Tibial nerve (tissue), 4 donors: ENCODE measurements around the gene RTN3. TPM values are rescaled to one million over a fixed set of nuclear protein-coding genes. Genes with fewer than 3 reads are reported as not detected.

ENCODE experiments used
- DNase-seq, 2 donors: peaks; one replicate each; pipeline ENCODE4 v3.0.0-alpha.2; 2019; ENCODE audit warnings: low spot score in 2 of 2
- H3K27ac ChIP-seq, 4 donors: fragments of 200-600 bp; sonication (generic) in 3 of 4; one replicate each; pipeline ENCODE4 v1.5.1; 2017 to 2019; ENCODE audit warnings: mild to moderate bottlenecking in 1 of 4
- H3K27me3 ChIP-seq, 2 donors: fragments of 200-600 bp; sonication (generic) in 1 of 2; one replicate each; pipeline versions ENCODE4 v1.5.1 to v1.6.0; 2017 to 2019
- H3K36me3 ChIP-seq, 3 donors: fragments of 200-600 bp; sonication (generic); one replicate each; pipeline ENCODE4 v1.5.1; 2018 to 2019
- H3K4me1 ChIP-seq, 4 donors: fragments of 200-600 bp; sonication (generic) in 3 of 4; one replicate each; pipeline ENCODE4 v1.5.1; 2017 to 2019
- H3K4me3 ChIP-seq, 4 donors: fragments of 200-600 bp; sonication (generic) in 3 of 4; one replicate each; pipeline ENCODE4 v1.5.1; 2017 to 2019; ENCODE audit warnings: mild to moderate bottlenecking in 1 of 4, moderate library complexity in 1 of 4
- H3K9me3 ChIP-seq, 4 donors: fragments of 200-600 bp; sonication (generic) in 3 of 4; one replicate each; pipeline ENCODE4 v1.5.1; 2017 to 2019
- EP300 ChIP-seq, 2 donors: sonication (generic); formaldehyde crosslinking; IDR thresholded peaks; one replicate each; pipeline ENCODE4 v1.6.1; 2017; ENCODE audit warnings: antibody characterized with exemption in 2 of 2, mild to moderate bottlenecking in 1 of 2
- POLR2A ChIP-seq, 2 donors: fragments of 450-650 bp; IDR thresholded peaks; one replicate each; pipeline ENCODE4 v1.6.1; 2017; ENCODE audit warnings: antibody characterized with exemption in 2 of 2, mild to moderate bottlenecking in 2 of 2, moderate library complexity in 2 of 2
- WGBS, 2 donors: methylation state at CpG; one replicate each; pipeline ENCODE4 v1.1.5; 2018; 5-methylcytosine and 5-hydroxymethylcytosine counted together
- total RNA-seq, 4 donors: library from RNA; depleted of rRNA; stranded (reverse); fragments of >200 nt; gene quantifications; one replicate each; pipeline ENCODE4 v1.1.0, GENCODE V29; 2016
- TF ChIP-seq, protein P1 (sequence below), 5 experiments: fragments of 200-600 bp in 3 of 5; fragments of 450-650 bp in 2 of 5; sonication (generic) in 3 of 5; IDR thresholded peaks; one replicate each; pipeline ENCODE4 v1.5.1; 2016 to 2019; ENCODE audit warnings: antibody characterized with exemption in 5 of 5, mild to moderate bottlenecking in 3 of 5, moderate library complexity in 2 of 5

The RTN3 gene
- total RNA-seq, 4 donors from 2014 or later = 88.8 to 148 (median 116) TPM

DNA sequence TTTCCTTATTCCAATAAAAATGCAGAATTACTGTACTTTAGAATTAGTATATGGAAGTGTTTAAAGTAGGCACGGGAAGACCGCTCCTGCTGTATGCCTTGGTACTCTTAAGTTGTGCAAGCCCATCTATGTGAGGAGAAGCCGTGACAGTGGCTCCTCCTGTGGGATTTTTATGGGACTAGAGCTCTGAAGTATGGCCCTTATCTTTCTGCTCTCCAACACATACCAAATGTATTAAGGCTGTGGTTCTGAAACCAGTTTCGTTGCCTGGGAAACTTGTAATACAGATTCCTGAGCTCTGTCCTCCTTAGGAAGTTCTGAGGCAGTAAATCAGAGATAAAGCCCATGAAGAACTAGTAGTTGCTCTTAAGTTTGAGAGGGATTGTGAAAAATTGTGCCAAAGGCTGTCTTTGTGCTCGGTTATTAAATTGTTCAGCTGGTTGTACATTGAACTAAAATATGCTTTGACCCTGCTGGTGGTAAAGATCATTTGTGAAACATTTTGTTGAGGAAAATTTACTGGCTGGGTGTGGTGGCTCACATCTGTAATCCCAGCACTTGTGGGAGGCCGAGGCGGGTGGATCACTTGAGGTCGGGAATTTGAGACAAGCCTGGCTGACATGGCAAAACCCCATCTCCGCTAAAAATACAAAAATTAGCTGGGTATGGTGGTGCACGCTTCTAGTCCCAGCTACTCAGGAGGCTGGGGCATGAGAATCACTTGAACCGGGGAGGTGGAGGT lies 29.3 kb downstream of the RTN3 start:
- Histone ChIP-seq H3K27me3 (no peaks in the 10 kb centered on the region), H3K4me1 (peaks cover 0 to 12% (median 3%) of the 10 kb centered on the region in 4 donors), H3K4me3 (no peak overlapping the region), H3K9me3 (no peaks in the 10 kb centered on the region), H3K36me3 (no peaks in the 10 kb centered on the region), H3K27ac (no peak overlapping the region)
- 80 to 90% methylated on average over 11 of the region's 11 CpGs for WGBS, 2 donors
- TF ChIP-seq POLR2A (IDR thresholded peaks at IDR 0.05) = no peak
- no peak for TF ChIP-seq EP300 (IDR thresholded peaks at IDR 0.05)
- TF ChIP-seq, protein P1, sequence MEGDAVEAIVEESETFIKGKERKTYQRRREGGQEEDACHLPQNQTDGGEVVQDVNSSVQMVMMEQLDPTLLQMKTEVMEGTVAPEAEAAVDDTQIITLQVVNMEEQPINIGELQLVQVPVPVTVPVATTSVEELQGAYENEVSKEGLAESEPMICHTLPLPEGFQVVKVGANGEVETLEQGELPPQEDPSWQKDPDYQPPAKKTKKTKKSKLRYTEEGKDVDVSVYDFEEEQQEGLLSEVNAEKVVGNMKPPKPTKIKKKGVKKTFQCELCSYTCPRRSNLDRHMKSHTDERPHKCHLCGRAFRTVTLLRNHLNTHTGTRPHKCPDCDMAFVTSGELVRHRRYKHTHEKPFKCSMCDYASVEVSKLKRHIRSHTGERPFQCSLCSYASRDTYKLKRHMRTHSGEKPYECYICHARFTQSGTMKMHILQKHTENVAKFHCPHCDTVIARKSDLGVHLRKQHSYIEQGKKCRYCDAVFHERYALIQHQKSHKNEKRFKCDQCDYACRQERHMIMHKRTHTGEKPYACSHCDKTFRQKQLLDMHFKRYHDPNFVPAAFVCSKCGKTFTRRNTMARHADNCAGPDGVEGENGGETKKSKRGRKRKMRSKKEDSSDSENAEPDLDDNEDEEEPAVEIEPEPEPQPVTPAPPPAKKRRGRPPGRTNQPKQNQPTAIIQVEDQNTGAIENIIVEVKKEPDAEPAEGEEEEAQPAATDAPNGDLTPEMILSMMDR (IDR thresholded peaks at IDR 0.05) = no peak
- no peak for DNase-seq

DNA sequence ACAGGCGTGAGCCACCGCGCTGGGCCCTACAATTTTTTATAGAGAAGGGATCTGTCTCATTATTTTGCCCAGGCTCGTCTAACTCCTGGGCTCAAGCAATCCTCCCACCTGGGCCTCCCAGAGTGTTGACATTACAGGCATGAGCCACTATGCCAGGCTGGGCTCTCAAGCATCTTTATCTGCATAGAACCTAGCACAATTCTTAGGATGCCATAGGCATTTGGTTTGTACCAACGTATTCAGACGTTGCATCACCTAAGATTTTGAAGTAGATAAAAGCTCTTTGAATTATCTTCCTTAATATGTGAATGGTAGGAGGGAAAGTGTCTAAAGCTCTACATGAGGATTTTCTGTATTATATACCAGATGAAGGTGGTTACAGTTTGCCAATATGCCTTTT lies 30.5 kb downstream of the RTN3 start:
- Histone ChIP-seq H3K27me3 (no peaks in the 10 kb centered on the region), H3K27ac (no peak overlapping the region), H3K4me3 (no peak overlapping the region), H3K9me3 (no peaks in the 10 kb centered on the region), H3K4me1 (peaks cover 0 to 7% (median 3%) of the 10 kb centered on the region in 4 donors), H3K36me3 (no peaks in the 10 kb centered on the region)
- TF ChIP-seq POLR2A (IDR thresholded peaks at IDR 0.05) = no peak
- 94 to 97% methylated on average over 6 of the region's 6 CpGs for WGBS, 2 donors
- DNase-seq = no peak

DNA sequence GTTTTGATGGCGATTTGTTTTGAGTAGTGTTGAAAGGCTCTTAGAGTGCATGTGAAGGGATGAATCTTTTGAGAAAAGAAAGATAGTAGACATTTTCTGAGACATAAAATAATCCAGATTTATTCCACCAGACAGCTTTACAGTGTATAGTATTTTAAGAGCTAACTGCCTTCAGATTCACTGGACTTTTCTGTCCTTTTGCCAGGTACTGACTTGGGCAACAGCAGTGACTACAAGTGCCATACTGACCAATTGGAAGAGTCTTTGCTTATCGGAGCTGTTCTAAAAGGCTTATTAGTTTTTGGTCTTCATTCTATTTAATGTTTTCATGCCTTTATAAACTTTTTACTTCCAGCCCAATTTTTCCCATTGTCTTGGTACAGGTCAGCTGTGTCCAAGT lies 32.5 kb downstream of the RTN3 start:
- H3K27ac ChIP-seq = no peak overlapping the region
- H3K4me3 ChIP-seq = no peak overlapping the region
- H3K36me3 ChIP-seq = no peaks in the 10 kb centered on the region
- TF ChIP-seq POLR2A (IDR thresholded peaks at IDR 0.05) (no peak), EP300 (IDR thresholded peaks at IDR 0.05) (no peak)
- TF ChIP-seq, protein P1 (IDR thresholded peaks at IDR 0.05) = no peak
- no peak for DNase-seq
- no peaks in the 10 kb centered on the region for H3K9me3 ChIP-seq
- H3K4me1 ChIP-seq = peaks cover 0 to 7% (median 3%) of the 10 kb centered on the region in 4 donors
- no peaks in the 10 kb centered on the region for H3K27me3 ChIP-seq
- WGBS, 2 donors = 92 to 93% methylated on average over 2 of the region's 2 CpGs

DNA sequence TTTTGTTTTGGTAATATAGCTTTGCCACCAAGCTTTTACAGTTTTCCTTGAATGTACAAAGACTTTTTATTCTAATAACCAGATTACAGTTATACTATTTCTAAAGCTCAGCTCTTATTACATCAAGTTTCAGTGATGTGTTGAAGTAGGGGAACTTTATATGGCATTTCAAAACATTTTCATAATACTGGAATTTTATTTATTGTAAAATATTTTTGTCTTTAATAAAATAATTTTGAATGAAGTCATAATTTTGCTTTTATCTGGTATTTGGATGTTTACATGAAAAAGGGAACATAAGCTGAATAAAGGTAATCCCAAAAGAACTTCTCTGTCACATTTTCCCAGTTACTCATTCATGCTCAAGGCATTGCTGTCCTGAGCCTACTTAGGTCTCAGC lies 34.7 kb downstream of the RTN3 start:
- Histone ChIP-seq H3K36me3 (no peaks in the 10 kb centered on the region), H3K9me3 (no peaks in the 10 kb centered on the region), H3K27ac (no peak overlapping the region), H3K4me3 (no peak overlapping the region), H3K4me1 (no peaks in the 10 kb centered on the region), H3K27me3 (no peaks in the 10 kb centered on the region)
- DNase-seq = no peak
- TF ChIP-seq EP300 (IDR thresholded peaks at IDR 0.05) (no peak), POLR2A (IDR thresholded peaks at IDR 0.05) (no peak)
- TF ChIP-seq, protein P1 (IDR thresholded peaks at IDR 0.05) = no peak

DNA sequence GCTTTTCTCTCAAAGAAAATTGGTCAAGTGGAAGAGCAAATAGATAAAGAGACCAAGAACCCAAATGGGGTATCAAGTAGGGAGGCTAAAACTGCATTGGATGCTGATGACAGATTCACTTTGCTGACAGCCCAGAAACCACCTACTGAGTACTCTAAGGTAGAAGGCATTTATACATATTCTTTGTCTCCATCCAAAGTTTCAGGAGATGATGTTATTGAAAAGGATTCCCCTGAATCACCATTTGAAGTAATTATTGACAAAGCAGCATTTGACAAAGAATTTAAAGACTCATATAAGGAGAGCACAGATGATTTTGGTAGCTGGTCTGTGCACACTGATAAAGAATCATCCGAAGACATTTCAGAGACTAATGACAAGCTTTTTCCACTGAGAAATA lies 37.7 kb downstream of the RTN3 start:
- Histone ChIP-seq H3K4me1 (no peaks in the 10 kb centered on the region), H3K4me3 (no peak overlapping the region), H3K9me3 (no peaks in the 10 kb centered on the region), H3K36me3 (no peaks in the 10 kb centered on the region), H3K27me3 (no peaks in the 10 kb centered on the region), H3K27ac (no peak overlapping the region)
- 91 to 92% methylated on average over 1 of the region's 1 CpG for WGBS, 2 donors
- no peak for TF ChIP-seq POLR2A (IDR thresholded peaks at IDR 0.05)
- TF ChIP-seq, protein P1 (IDR thresholded peaks at IDR 0.05) = no peak
- no peak for TF ChIP-seq EP300 (IDR thresholded peaks at IDR 0.05)
- no peak for DNase-seq
